Panc1 (cell line): Measurements from ENCODE around the gene CHTF18. TPM values are rescaled to one million over a fixed set of nuclear protein-coding genes. Genes with fewer than 3 reads are reported as not detected.

ENCODE experiments used
- ATAC-seq: fragments of 200-7000 bp; cut with Tn5 transposase; 2 replicates; pipeline ENCODE4 v1.9.1; 2020; ENCODE audit warnings: mild to moderate bottlenecking, moderate library complexity
- BruUV-seq: library from RNA; stranded (reverse); fragments of 400-500 nt; replicated peaks from 2 replicates; lab custom pipeline; 2021; lab: Mats Ljungman, UMichigan
- CTCF ChIA-PET: fragments of 300-600 bp; sonication (Branson Sonifier 250); formaldehyde crosslinking; loops from one replicate; lab custom pipeline; 2022; ENCODE audit warnings: antibody characterized with exemption; lab: Charles Lee
- POLR2A ChIA-PET: fragments of 300-600 bp; sonication (Branson Sonifier 250); formaldehyde crosslinking; loops from one replicate; lab custom pipeline; 2022; ENCODE audit warnings: antibody characterized with exemption; lab: Charles Lee
- DNase-seq: peaks from one replicate; pipeline ENCODE4 v3.0.0-alpha.2; 2010; ENCODE audit warnings: low read depth, low spot score
- H3K27ac ChIP-seq: 2 replicates; pipeline ENCODE4 v1.5.1; 2011; ENCODE audit warnings: mild to moderate bottlenecking, low read length, inconsistent platforms
- H3K27me3 ChIP-seq: fragments of 200-500 bp; sonication (Bioruptor generic); 2 replicates; pipeline ENCODE4 v1.6.0; 2014; ENCODE audit warnings: low read length, inconsistent platforms; ENCODE audit not compliant: control insufficient read depth, insufficient read depth
- H3K36me3 ChIP-seq: fragments of 200-500 bp; sonication (Bioruptor generic); 2 replicates; pipeline ENCODE4 v1.5.1; 2014; ENCODE audit warnings: inconsistent platforms, mild to moderate bottlenecking, low read length, moderate library complexity; ENCODE audit not compliant: control insufficient read depth, insufficient read depth
- H3K4me1 ChIP-seq: 2 replicates; pipeline ENCODE4 v1.5.1; 2011; ENCODE audit warnings: inconsistent platforms, mild to moderate bottlenecking, low read length, moderate library complexity; ENCODE audit not compliant: control insufficient read depth, insufficient read depth
- H3K4me3 ChIP-seq, 2 experiments: 2 replicates each; pipeline ENCODE4 v1.5.1; 2011 to 2012; ENCODE audit warnings: low read depth in 2 of 2, low read length in 2 of 2, mild to moderate bottlenecking in 2 of 2, inconsistent platforms in 1 of 2, moderate library complexity in 1 of 2
- H3K9me3 ChIP-seq: fragments of 200-500 bp; sonication (Bioruptor generic); 2 replicates; pipeline ENCODE4 v1.5.1; 2014; ENCODE audit warnings: low read depth, mild to moderate bottlenecking, inconsistent platforms, low read length, moderate library complexity; ENCODE audit not compliant: control insufficient read depth, insufficient read depth
- CTCF ChIP-seq: fragments of 450-650 bp; IDR thresholded peaks from 2 replicates; pipeline ENCODE4 v1.5.1; 2017; ENCODE audit warnings: mild to moderate bottlenecking
- POLR2AphosphoS5 ChIP-seq: IDR thresholded peaks from 2 replicates; pipeline ENCODE4 v1.6.1; 2012; ENCODE audit warnings: mild to moderate bottlenecking, low read depth, low read length, moderate library complexity
- REST ChIP-seq, 2 experiments: IDR thresholded peaks; 2 replicates each; pipeline ENCODE4 v1.6.1; 2011 to 2012; ENCODE audit warnings: low read depth in 2 of 2, control low read depth in 1 of 2, low read length in 1 of 2, mild to moderate bottlenecking in 1 of 2, moderate library complexity in 1 of 2; ENCODE audit not compliant: insufficient read depth in 1 of 2
- SIN3A ChIP-seq: IDR thresholded peaks from 2 replicates; pipeline ENCODE4 v1.6.1; 2012; ENCODE audit warnings: low read depth, mild to moderate bottlenecking, low read length, moderate library complexity, borderline replicate concordance; ENCODE audit not compliant: insufficient read depth
- TCF7L2 ChIP-seq: IDR thresholded peaks from 2 replicates; pipeline ENCODE4 v1.6.1; 2011; ENCODE audit warnings: mild to moderate bottlenecking, low read depth, low read length, inconsistent platforms
- in situ Hi-C: cut with HindIII; loops from 2 replicates; pipeline ENCODE4 v1.10.0; 2016; ENCODE audit warnings: low sequenced_read_pairs, low pct_unique_long_range_greater_than_20kb
- intact Hi-C: fragments of 100-400 bp; cut with micrococcal nuclease; formaldehyde crosslinking; loops from one replicate; pipeline ENCODE4 v1.10.0; 2022; ENCODE audit not compliant: unreplicated experiment
- total RNA-seq: library from RNA; stranded (reverse); gene quantifications from one replicate; pipeline ENCODE4 v1.2.1, GENCODE V29; 2021; ENCODE audit not compliant: unreplicated experiment

The CHTF18 gene
- total RNA-seq, 1 experiment from 2014 or later: 118 TPM

GRCh38 chr16:822909-823297 is 34.5 kb downstream of the CHTF18 start:
- ChIA-PET POLR2A (no interaction called here), CTCF (interaction anchor here (0.6 kb wide), 1 partner anchor 62 kb away, joined by 4 read pairs; no protein-coding TSS in a partner anchor)
- DNase-seq (no peak), ATAC-seq (no peak)
- intact Hi-C loops (no loop called here), in situ Hi-C loops (no loop called here)
- Histone ChIP-seq H3K27me3 (no peaks in the 10 kb centered on the region), H3K4me1 (no peaks in the 10 kb centered on the region), H3K36me3 (no peaks in the 10 kb centered on the region), H3K27ac (no peak overlapping the region), H3K9me3 (no peaks in the 10 kb centered on the region), H3K4me3 (no peak overlapping the region)
- TF ChIP-seq SIN3A: no peak
- TF ChIP-seq POLR2AphosphoS5: no peak
- TF ChIP-seq TCF7L2: no peak
- TF ChIP-seq CTCF: no peak
- no peak for TF ChIP-seq REST (IDR thresholded peaks at IDR 0.05; ENCODE audit: insufficient read depth in 1 of 2, low read depth in 2 of 2, low read length in 1 of 2)
- no TSS peak for BruUV-seq

GRCh38 chr16:824194-824593 is 35.8 kb downstream of the CHTF18 start:
- Histone ChIP-seq H3K27me3 (no peaks in the 10 kb centered on the region), H3K4me3 (no peak overlapping the region), H3K4me1 (no peaks in the 10 kb centered on the region), H3K36me3 (no peaks in the 10 kb centered on the region), H3K9me3 (no peaks in the 10 kb centered on the region), H3K27ac (no peak overlapping the region)
- POLR2A ChIA-PET: no interaction called here
- DNase-seq (no peak), ATAC-seq (no peak)
- BruUV-seq: no TSS peak
- in situ Hi-C loops: no loop called here
- CTCF ChIA-PET: no interaction called here
- intact Hi-C loops: no loop called here
- TF ChIP-seq SIN3A (no peak), REST (IDR thresholded peaks at IDR 0.05; ENCODE audit: insufficient read depth in 1 of 2, low read depth in 2 of 2, low read length in 1 of 2) (no peak), CTCF (no peak), TCF7L2 (no peak), POLR2AphosphoS5 (no peak)
